HEK293 (cell line): Measurements from ENCODE around the gene MVD.

Experiments
- CTCF ChIP-seq: fragments of 450-650 bp; formaldehyde crosslinking; IDR thresholded peaks from 2 replicates; pipeline ENCODE4 v1.5.1; 2016; ENCODE audit warnings: missing biosample characterization, missing genetic modification characterization
- ZEB2 ChIP-seq: fragments of 450-650 bp; formaldehyde crosslinking; IDR thresholded peaks from 2 replicates; pipeline ENCODE4 v1.5.1; 2016; ENCODE audit warnings: missing biosample characterization, missing genetic modification characterization
- ZNF140 ChIP-seq: fragments of 450-650 bp; formaldehyde crosslinking; IDR thresholded peaks from 2 replicates; pipeline ENCODE4 v1.5.1; 2016; ENCODE audit warnings: missing biosample characterization, missing genetic modification characterization
- ZNF623 ChIP-seq: fragments of 450-650 bp; formaldehyde crosslinking; IDR thresholded peaks from 2 replicates; pipeline ENCODE4 v1.5.1; 2016; ENCODE audit warnings: missing biosample characterization, missing genetic modification characterization
- ZSCAN30 ChIP-seq: fragments of 450-650 bp; IDR thresholded peaks from 2 replicates; pipeline ENCODE4 v1.5.1; 2018; ENCODE audit warnings: missing biosample characterization, mild to moderate bottlenecking, missing genetic modification characterization, moderate library complexity

- no peak for TF ChIP-seq ZNF623 (tag by site-specific recombination)
- no peak for TF ChIP-seq ZNF140 (tag by site-specific recombination)
- TF ChIP-seq ZSCAN30 (tag by site-specific recombination) = no peak
- no peak for TF ChIP-seq ZEB2 (tag by site-specific recombination)
- TF ChIP-seq CTCF (tag by site-specific recombination) = no peak
Observed at GRCh38 chr16:88697116-88697830, 34.4 kb upstream of the MVD start.
